Stimulated activated CD8-positive, alpha-beta memory T cell treated with anti-CD3 and anti-CD28 coated beads, Interleukin-4, amount 100 ng/mL, for 48 hours (primary cell): Measurements from ENCODE around the gene NDUFV3.
A peak's percentile ranks its signal among the peaks of the same experiment; 100 is the strongest.
"Not testable (repeated sequence)": the region's sequence is repeated elsewhere in the genome, so short reads cannot be mapped to it uniquely, and the experiment has no call there.

Source experiments
- DNase-seq: peaks from one replicate; pipeline ENCODE4 v3.0.0-alpha.2; 2020

NDUFV3 gene

GRCh38 chr21:42857216-42857615 is 35.9 kb upstream of the NDUFV3 start:
- DNase-seq: no peak

GRCh38 chr21:42858185-42858847 is 34.8 kb upstream of the NDUFV3 start:
- no peak for DNase-seq

- no peak for DNase-seq
These were observed 33.9 kb upstream of the NDUFV3 start for GRCh38 chr21:42858957-42859890.

GRCh38 chr21:42859891-42860230 is 33.2 kb upstream of the NDUFV3 start:
- no peak for DNase-seq

- DNase-seq: no peak
These were observed 32.8 kb upstream of the NDUFV3 start for GRCh38 chr21:42860345-42860744.

GRCh38 chr21:42861311-42861847 is 31.7 kb upstream of the NDUFV3 start:
- DNase-seq: no peak

GRCh38 chr21:42861848-42862400 is 31.2 kb upstream of the NDUFV3 start:
- no peak for DNase-seq

GRCh38 chr21:42862774-42863503 is 30.2 kb upstream of the NDUFV3 start:
- DNase-seq: no peak

- no peak for DNase-seq
These were observed 29.6 kb upstream of the NDUFV3 start for GRCh38 chr21:42863504-42863870.

- no peak for DNase-seq
These were observed 28.8 kb upstream of the NDUFV3 start for GRCh38 chr21:42864286-42864685.

GRCh38 chr21:42864815-42865775 is 28.0 kb upstream of the NDUFV3 start:
- DNase-seq: no peak

- no peak for DNase-seq
These were observed 27.3 kb upstream of the NDUFV3 start for GRCh38 chr21:42865776-42866160.

GRCh38 chr21:42868196-42868595 is 24.9 kb upstream of the NDUFV3 start:
- no peak for DNase-seq

- no peak for DNase-seq
These were observed 20.0 kb upstream of the NDUFV3 start for GRCh38 chr21:42873096-42873495.

- not testable (repeated sequence) for DNase-seq
These were observed 17.3 kb upstream of the NDUFV3 start for GRCh38 chr21:42875811-42876210.

- no peak for DNase-seq
These were observed 14.5 kb upstream of the NDUFV3 start for GRCh38 chr21:42878678-42878992.

GRCh38 chr21:42878993-42879787 is 13.9 kb upstream of the NDUFV3 start, which contains the start of gene WDR4:
Gene WDR4, minus strand, starts transcription at chr21:42879539. Its CDS starts 44 bp downstream, at chr21:42879495.
- peak; percentile 100 for DNase-seq

GRCh38 chr21:42880352-42880751 is 12.8 kb upstream of the NDUFV3 start:
- DNase-seq: no peak

GRCh38 chr21:42883921-42884320 is 9.2 kb upstream of the NDUFV3 start:
- no peak for DNase-seq

- DNase-seq: no peak
These were observed 5.8 kb upstream of the NDUFV3 start for GRCh38 chr21:42887326-42887725.

GRCh38 chr21:42892582-42892930 is 553 bp upstream of the NDUFV3 start:
- no peak for DNase-seq
